ENCODE results near the gene CTNNA3. TPM values are rescaled to one million over a fixed set of nuclear protein-coding genes. Genes with fewer than 3 reads are reported as not detected.

The CTNNA3 gene
- total and polyA plus RNA-seq, 2 of the 4 experiments (the other 2 are of a cell fraction): 0.19 to 0.90 TPM

GRCh38 chr10:66349076-66349475 is 1346.9 kb downstream of the CTNNA3 start:
- Histone ChIP-seq H2AK5ac (ENCODE audit: low read depth, low read length) (no peak overlapping the region), H3K4me1 (ENCODE audit: control insufficient read depth, insufficient read depth, low read length) (no peaks in the 10 kb centered on the region), H3K36me3 (ENCODE audit: control insufficient read depth, insufficient read depth, low read length) (no peaks in the 10 kb centered on the region), H2BK120ac (ENCODE audit: low read depth, low read length) (no peak overlapping the region), H3K4me2 (ENCODE audit: low read depth, low read length) (no peak overlapping the region), H3K18ac (ENCODE audit: low read depth, low read length) (no peak overlapping the region), H3K14ac (replicated peaks; ENCODE audit: low read depth, low read length) (no peak overlapping the region), H2BK5ac (ENCODE audit: low read depth, low read length, poor library complexity, severe bottlenecking) (no peak overlapping the region), H3K27me3 (ENCODE audit: control insufficient read depth, insufficient read depth, low read length) (no peaks in the 10 kb centered on the region), H3K9me1 (ENCODE audit: insufficient read depth, low read length) (no peaks in the 10 kb centered on the region), H3K9ac (ENCODE audit: low read depth, low read length) (no peak overlapping the region), H3K23ac (ENCODE audit: low read depth, low read length) (no peak overlapping the region), H4K20me1 (ENCODE audit: insufficient read depth, low read length) (no peaks in the 10 kb centered on the region), H2AFZ (replicated peaks; ENCODE audit: low read length, poor library complexity) (no peak overlapping the region), H2AK9ac (replicated peaks; ENCODE audit: low read depth, low read length, poor library complexity) (no peak overlapping the region), H2BK20ac (ENCODE audit: low read depth, low read length) (no peak overlapping the region), H3K27ac (ENCODE audit: insufficient read depth, low read length) (no peak overlapping the region), H3K4ac (ENCODE audit: low read depth, low read length) (no peak overlapping the region), H2BK15ac (ENCODE audit: low read depth, low read length) (no peak overlapping the region), H3K9me3 (ENCODE audit: control insufficient read depth, insufficient read depth, low read length) (peaks cover 2% of the 10 kb centered on the region; the same call in 1 of the 2 replicates), H4K91ac (ENCODE audit: insufficient read depth, low read depth, low read length) (no peak overlapping the region), H4K5ac (ENCODE audit: low read depth, low read length) (no peak overlapping the region), H3K4me3 (ENCODE audit: insufficient read depth, low read depth, low read length) (no peak overlapping the region), H3K79me1 (ENCODE audit: low read depth in 1 of 2, low read length in 2 of 2) (no peaks in the 10 kb centered on the region), H3K56ac (ENCODE audit: extremely low read depth, insufficient read depth, low read length) (no peak overlapping the region), H4K8ac (ENCODE audit: low read depth in 2 of 2, low read length in 2 of 2) (no peak overlapping the region)
- ChIA-PET CTCF (no interaction called here), POLR2A (ENCODE audit: unreplicated experiment) (no interaction called here)
- intact Hi-C loops (cut with micrococcal nuclease): no loop called here
- DNase-seq (no peak), ATAC-seq (ENCODE audit: low read depth) (no peak)
- TF ChIP-seq BHLHE40 (IDR thresholded peaks at IDR 0.05; ENCODE audit: low read depth, low read length) (no peak), POLR2A (IDR thresholded peaks at IDR 0.05; ENCODE audit: low read depth, low read length) (no peak), MXI1 (IDR thresholded peaks at IDR 0.05; ENCODE audit: borderline replicate concordance, low read depth, low read length) (no peak), RAD21 (IDR thresholded peaks at IDR 0.05; ENCODE audit: low read length) (no peak), CEBPB (IDR thresholded peaks at IDR 0.05; ENCODE audit: low read depth, low read length) (no peak), MAZ (IDR thresholded peaks at IDR 0.05; ENCODE audit: borderline replicate concordance, low read depth, low read length) (no peak), ELK1 (IDR thresholded peaks at IDR 0.05; ENCODE audit: borderline replicate concordance, low read depth, low read length) (no peak), FOS (IDR thresholded peaks at IDR 0.05; ENCODE audit: low read depth, low read length) (no peak), SMC3 (IDR thresholded peaks at IDR 0.05; ENCODE audit: low read depth, low read length) (no peak), CHD1 (IDR thresholded peaks at IDR 0.05; ENCODE audit: low read depth, low read length) (no peak), RCOR1 (IDR thresholded peaks at IDR 0.05; ENCODE audit: insufficient replicate concordance, low read length) (no peak)
- TF ChIP-seq, protein P1, sequence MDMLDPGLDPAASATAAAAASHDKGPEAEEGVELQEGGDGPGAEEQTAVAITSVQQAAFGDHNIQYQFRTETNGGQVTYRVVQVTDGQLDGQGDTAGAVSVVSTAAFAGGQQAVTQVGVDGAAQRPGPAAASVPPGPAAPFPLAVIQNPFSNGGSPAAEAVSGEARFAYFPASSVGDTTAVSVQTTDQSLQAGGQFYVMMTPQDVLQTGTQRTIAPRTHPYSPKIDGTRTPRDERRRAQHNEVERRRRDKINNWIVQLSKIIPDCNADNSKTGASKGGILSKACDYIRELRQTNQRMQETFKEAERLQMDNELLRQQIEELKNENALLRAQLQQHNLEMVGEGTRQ (IDR thresholded peaks at IDR 0.05; ENCODE audit: low read depth, low read length): no peak
- no TSS peak for BruUV-seq (replicated peaks)
- in situ Hi-C loops (cut with MboI; ENCODE audit: low sequenced_read_pairs): no loop called here
- no CpG with 5 or more reads among the region's 2 CpGs for WGBS, 2 experiments (ENCODE audit: extremely low coverage in 2 of 2, insufficient read length in 1 of 2)
- dilution Hi-C loops (cut with HindIII; ENCODE audit: low sequenced_read_pairs, unreplicated experiment): no loop called here
